Activated naive CD8-positive, alpha-beta T cell treated with anti-CD3 and anti-CD28 coated beads, Interleukin-2, amount 50 U/mL, for 24 hours (primary cell): ENCODE results near the gene KCNE1.

ENCODE experiments used
- ATAC-seq: fragments of 150-1000 bp; cut with Tn5 transposase; one replicate; pipeline ENCODE4 v1.10.0; 2021
- DNase-seq: peaks from one replicate; pipeline ENCODE4 v3.0.0; 2021
- H3K27ac Mint-ChIP-seq: one replicate; pipeline ENCODE4 v1.8.0; 2021; ENCODE audit warnings: mild to moderate bottlenecking, mixed read lengths
- H3K27me3 Mint-ChIP-seq: one replicate; pipeline ENCODE4 v1.8.0; 2021; ENCODE audit warnings: mixed read lengths
- H3K36me3 Mint-ChIP-seq: one replicate; pipeline ENCODE4 v1.8.0; 2021; ENCODE audit warnings: low read depth, mixed read lengths
- H3K4me1 Mint-ChIP-seq: one replicate; pipeline ENCODE4 v1.8.0; 2021; ENCODE audit warnings: mixed read lengths
- H3K4me3 Mint-ChIP-seq: one replicate; pipeline ENCODE4 v1.8.0; 2021; ENCODE audit warnings: mild to moderate bottlenecking, moderate library complexity, mixed read lengths
- H3K9me3 Mint-ChIP-seq: one replicate; pipeline ENCODE4 v1.8.0; 2021; ENCODE audit warnings: mixed read lengths

The KCNE1 gene

DNA sequence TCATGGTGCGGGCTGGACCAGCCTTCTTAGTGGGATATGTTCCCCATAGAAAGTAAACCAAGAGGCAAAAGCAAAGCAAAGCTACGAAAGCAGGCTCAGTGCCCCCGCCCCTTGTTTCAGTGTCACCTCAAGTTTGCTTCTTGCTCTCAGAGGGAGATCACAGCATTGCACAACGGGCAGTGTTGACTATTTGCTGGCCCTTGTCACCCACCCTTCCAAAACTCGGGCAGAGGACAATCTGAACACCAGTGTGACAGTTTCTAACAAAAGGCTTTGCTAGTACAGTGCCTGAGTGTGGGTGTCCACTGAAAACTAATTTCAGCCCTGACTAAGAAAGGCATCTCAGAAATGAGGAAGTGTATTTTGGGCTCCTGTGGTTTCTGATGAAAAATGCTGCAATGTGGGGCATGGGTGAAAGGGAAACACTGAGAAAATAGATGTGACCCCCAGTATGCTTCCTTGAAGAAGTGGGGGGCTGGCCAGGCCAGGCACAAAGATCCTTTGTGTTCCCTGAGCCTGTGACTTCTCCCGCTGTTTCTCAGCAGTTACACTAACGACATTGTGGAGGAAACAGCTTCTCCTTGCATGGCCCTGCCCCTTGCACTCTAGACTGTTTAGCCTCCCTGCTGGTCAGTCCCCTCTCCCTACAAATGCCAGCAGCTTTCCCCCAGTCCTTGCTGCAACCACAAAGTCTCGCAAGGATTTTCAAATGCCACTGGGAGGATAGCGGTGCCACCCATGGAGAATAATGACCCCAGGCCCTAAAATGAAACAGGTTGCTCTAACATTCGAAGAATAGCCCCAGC lies 33.3 kb upstream of the KCNE1 start:
- no peak overlapping the region for H3K4me3 Mint-ChIP-seq
- peaks cover 36% of the 10 kb centered on the region for H3K4me1 Mint-ChIP-seq
- DNase-seq (no peak), ATAC-seq (peak; percentile 73)
- H3K36me3 Mint-ChIP-seq, result peaks cover 11% of the 10 kb centered on the region
- peak overlapping the region; percentile 77 for H3K27ac Mint-ChIP-seq
- no peaks in the 10 kb centered on the region for H3K27me3 Mint-ChIP-seq
- H3K9me3 Mint-ChIP-seq, result peaks cover 8% of the 10 kb centered on the region

- no peak overlapping the region for H3K4me3 Mint-ChIP-seq
- no peak overlapping the region for H3K27ac Mint-ChIP-seq
- H3K36me3 Mint-ChIP-seq, result peaks cover 8% of the 10 kb centered on the region
- ATAC-seq (no peak), DNase-seq (peak; percentile 53)
- H3K27me3 Mint-ChIP-seq, result no peaks in the 10 kb centered on the region
- H3K9me3 Mint-ChIP-seq, result peaks cover 4% of the 10 kb centered on the region
- peaks cover 36% of the 10 kb centered on the region for H3K4me1 Mint-ChIP-seq
Measured at GRCh38 chr21:34544032-34544496, 32.1 kb upstream of the KCNE1 start.

GRCh38 chr21:34543017-34543416 lies 31.0 kb upstream of the KCNE1 start:
- peaks cover 34% of the 10 kb centered on the region for H3K4me1 Mint-ChIP-seq
- H3K27me3 Mint-ChIP-seq, result no peaks in the 10 kb centered on the region
- no peak for ATAC-seq

DNA sequence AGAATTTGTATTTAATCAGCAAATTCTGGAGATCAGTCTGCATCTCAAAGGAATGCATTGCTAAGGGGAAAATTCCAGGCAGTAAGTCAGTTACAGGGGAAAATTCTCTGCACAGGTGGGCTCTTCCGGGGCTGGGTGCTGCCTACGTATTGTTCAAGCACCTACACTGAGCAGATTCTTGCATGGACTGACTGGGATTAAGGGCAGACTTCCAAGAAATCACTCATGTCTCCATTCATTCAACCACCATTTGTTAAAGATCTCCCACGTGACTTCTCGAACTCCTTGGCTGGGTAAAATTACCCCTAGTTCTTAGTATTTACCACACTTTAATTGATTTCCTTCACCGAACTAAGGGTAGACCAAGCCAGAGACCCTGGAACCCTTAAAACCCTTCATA lies 28.2 kb upstream of the KCNE1 start:
- H3K36me3 Mint-ChIP-seq, result peaks cover 9% of the 10 kb centered on the region
- no peak for DNase-seq
- no peak overlapping the region for H3K27ac Mint-ChIP-seq
- no peaks in the 10 kb centered on the region for H3K27me3 Mint-ChIP-seq
- peaks cover 35% of the 10 kb centered on the region for H3K4me1 Mint-ChIP-seq
- no peak overlapping the region for H3K4me3 Mint-ChIP-seq
- peaks cover 4% of the 10 kb centered on the region for H3K9me3 Mint-ChIP-seq
- ATAC-seq, result no peak

More at GRCh38 chr21:34543017-34543416, 31.0 kb upstream of the KCNE1 start:
- H3K27ac Mint-ChIP-seq, result peak overlapping the region; percentile 63
- peaks cover 8% of the 10 kb centered on the region for H3K36me3 Mint-ChIP-seq
- no peak for DNase-seq
- H3K9me3 Mint-ChIP-seq, result peaks cover 4% of the 10 kb centered on the region
- no peak overlapping the region for H3K4me3 Mint-ChIP-seq

DNA sequence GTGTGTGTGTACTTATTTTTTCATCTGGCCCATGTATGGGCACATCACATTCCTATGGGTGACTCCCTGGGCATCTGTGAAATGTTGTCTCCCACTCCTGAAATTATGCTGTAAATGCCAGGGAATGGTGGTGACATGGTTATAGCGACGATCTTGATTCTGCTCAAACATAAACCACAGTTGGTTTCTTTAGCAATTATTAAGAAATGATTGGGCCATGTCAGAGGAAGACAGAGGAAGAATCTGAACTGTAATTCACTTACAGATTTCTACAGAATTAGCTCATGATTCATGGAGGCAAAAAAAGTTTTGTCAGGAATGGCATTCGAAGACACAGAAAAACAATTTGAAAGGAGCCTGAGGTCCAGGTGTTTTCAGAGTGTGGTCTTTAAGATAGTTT lies 25.8 kb upstream of the KCNE1 start:
- DNase-seq, result no peak
- Mint-ChIP-seq H3K4me3 (no peak overlapping the region), H3K9me3 (no peaks in the 10 kb centered on the region), H3K27ac (peak overlapping the region; percentile 68), H3K4me1 (peaks cover 40% of the 10 kb centered on the region), H3K36me3 (peaks cover 5% of the 10 kb centered on the region), H3K27me3 (no peaks in the 10 kb centered on the region)
- no peak for ATAC-seq

DNA sequence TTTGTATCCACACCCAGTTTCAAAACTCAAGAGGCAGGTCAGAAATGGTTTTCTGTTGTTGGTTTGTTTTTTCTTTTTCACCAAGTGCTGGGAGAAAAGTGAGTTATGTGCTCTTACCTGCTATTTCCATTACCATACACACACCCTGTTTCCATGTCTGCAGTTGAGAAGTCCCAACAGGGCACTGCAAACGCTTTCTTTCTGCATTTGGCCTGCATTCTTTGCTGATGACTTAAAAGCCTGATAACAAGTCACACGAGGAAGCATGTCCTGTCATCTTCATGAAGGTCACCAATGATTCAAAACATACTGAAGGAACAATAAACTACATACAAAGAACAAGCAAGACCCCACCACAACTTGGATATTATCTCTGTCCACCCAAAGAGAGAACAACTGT lies 24.8 kb upstream of the KCNE1 start:
- Mint-ChIP-seq H3K4me3 (no peak overlapping the region), H3K27ac (peak overlapping the region; percentile 73), H3K9me3 (no peaks in the 10 kb centered on the region), H3K27me3 (no peaks in the 10 kb centered on the region), H3K4me1 (peaks cover 40% of the 10 kb centered on the region), H3K36me3 (peaks cover 2% of the 10 kb centered on the region)
- DNase-seq (no peak), ATAC-seq (peak; percentile 57)

GRCh38 chr21:34536311-34536710 lies 24.3 kb upstream of the KCNE1 start:
- H3K27ac Mint-ChIP-seq, result peak overlapping the region; percentile 73
- peaks cover 40% of the 10 kb centered on the region for H3K4me1 Mint-ChIP-seq
- H3K4me3 Mint-ChIP-seq, result no peak overlapping the region
- no peaks in the 10 kb centered on the region for H3K9me3 Mint-ChIP-seq
- peaks cover 2% of the 10 kb centered on the region for H3K36me3 Mint-ChIP-seq
- no peaks in the 10 kb centered on the region for H3K27me3 Mint-ChIP-seq
- no peak for DNase-seq
- no peak for ATAC-seq

- peak overlapping the region; percentile 73 for H3K27ac Mint-ChIP-seq
Measured at GRCh38 chr21:34535886-34536285, 23.9 kb upstream of the KCNE1 start.

DNA sequence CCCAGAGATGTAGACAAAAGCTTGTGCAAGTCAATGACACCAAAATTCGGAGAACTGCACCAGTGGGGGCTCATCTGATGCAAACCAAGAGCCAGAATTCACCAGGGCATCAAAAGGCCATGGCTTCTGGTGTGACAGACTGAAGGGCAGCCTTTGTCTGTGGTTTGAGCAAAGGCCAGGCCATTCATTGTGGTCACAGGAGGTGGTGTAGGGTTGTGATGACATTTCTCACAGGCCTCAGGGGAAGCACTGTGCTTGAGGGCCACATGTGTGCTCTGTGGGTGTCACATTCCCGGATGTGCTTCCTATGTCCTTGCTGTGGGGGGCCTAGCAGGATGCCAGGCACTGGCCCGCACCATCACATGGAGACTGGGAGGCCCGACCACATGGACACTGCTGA lies 22.5 kb upstream of the KCNE1 start:
- no peaks in the 10 kb centered on the region for H3K27me3 Mint-ChIP-seq
- peak overlapping the region; percentile 83 for H3K27ac Mint-ChIP-seq
- H3K9me3 Mint-ChIP-seq, result peaks cover 3% of the 10 kb centered on the region
- peak overlapping the region; percentile 24 for H3K4me3 Mint-ChIP-seq
- ATAC-seq, result peak; percentile 83
- H3K36me3 Mint-ChIP-seq, result peaks cover 10% of the 10 kb centered on the region
- peaks cover 44% of the 10 kb centered on the region for H3K4me1 Mint-ChIP-seq
- peak; percentile 49 for DNase-seq

More at GRCh38 chr21:34535886-34536285, 23.9 kb upstream of the KCNE1 start:
- Mint-ChIP-seq H3K36me3 (peaks cover 6% of the 10 kb centered on the region), H3K9me3 (peaks cover 2% of the 10 kb centered on the region), H3K27me3 (no peaks in the 10 kb centered on the region), H3K4me1 (peaks cover 40% of the 10 kb centered on the region), H3K4me3 (no peak overlapping the region)
- DNase-seq (no peak), ATAC-seq (no peak)

DNA sequence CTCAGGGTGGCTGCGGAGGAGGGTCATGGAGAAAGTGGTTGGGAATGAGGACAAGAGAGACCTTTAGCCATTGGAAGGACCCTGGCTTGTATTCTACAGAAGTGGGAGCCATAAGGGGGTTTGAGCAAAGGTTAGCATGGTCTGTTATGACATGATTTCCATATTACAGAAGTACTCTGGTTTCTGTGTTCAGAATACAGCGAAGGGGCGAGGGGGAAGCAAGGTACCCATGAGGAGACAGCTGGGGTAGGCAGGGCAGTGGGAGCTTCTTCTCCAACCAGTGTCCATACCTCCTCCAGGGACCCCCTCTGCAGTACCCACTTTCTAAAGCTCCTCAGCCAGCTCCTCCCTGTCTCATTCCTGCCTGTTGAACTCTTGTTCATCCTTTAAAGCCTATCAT lies 21.9 kb upstream of the KCNE1 start:
- peak overlapping the region; percentile 24 for H3K4me3 Mint-ChIP-seq
- no peaks in the 10 kb centered on the region for H3K27me3 Mint-ChIP-seq
- no peak for DNase-seq
- H3K4me1 Mint-ChIP-seq, result peaks cover 44% of the 10 kb centered on the region
- no peak for ATAC-seq
- peaks cover 10% of the 10 kb centered on the region for H3K36me3 Mint-ChIP-seq
- peaks cover 3% of the 10 kb centered on the region for H3K9me3 Mint-ChIP-seq
- H3K27ac Mint-ChIP-seq, result peak overlapping the region; percentile 83

GRCh38 chr21:34531399-34531798 lies 19.4 kb upstream of the KCNE1 start:
- H3K4me3 Mint-ChIP-seq, result no peak overlapping the region
- peaks cover 50% of the 10 kb centered on the region for H3K4me1 Mint-ChIP-seq
- ATAC-seq, result no peak
- H3K27me3 Mint-ChIP-seq, result no peaks in the 10 kb centered on the region
- H3K36me3 Mint-ChIP-seq, result peaks cover 13% of the 10 kb centered on the region
- no peak for DNase-seq
- H3K27ac Mint-ChIP-seq, result no peak overlapping the region
- peaks cover 8% of the 10 kb centered on the region for H3K9me3 Mint-ChIP-seq

DNA sequence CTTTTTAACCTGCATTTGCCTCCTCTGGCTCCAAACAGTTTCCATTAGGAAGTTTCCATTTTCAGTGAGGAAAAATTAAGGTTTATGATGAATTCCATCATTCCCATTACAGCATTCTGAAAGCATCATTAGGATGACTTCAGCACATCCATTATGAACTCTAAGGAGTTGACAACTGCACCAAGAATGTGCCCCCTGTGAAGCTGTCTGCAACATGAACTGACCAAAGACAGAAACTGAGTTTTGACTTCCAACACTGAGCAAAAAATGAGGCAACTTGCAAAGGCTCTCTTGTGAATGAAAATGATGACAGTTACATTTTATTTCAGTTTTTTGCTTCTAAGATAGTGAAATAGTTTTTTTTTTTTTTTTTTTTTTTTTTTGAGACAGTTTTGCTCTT lies 18.3 kb upstream of the KCNE1 start:
- no peak overlapping the region for H3K4me3 Mint-ChIP-seq
- DNase-seq, result no peak
- no peak for ATAC-seq

DNA sequence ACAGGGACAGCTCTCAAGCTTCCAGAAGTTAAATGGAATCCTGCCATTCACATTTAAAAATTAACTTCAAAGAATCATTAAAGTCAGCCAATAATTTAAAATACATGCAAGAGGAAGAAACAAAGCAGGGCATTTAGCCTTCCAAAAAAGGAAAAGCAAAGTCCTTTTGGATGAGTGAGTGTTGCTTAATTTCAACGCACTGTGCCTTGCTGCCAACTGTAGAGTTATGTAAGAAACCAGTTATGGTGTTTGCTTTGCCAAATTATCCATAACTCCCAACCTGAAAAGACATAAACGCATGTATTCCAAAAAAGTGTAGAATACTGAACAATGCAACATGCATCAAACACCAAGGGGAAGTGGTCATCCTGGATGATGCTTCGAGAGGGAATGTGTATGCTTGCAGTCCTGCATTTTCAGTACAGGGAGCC lies 16.1 kb upstream of the KCNE1 start:
- Mint-ChIP-seq H3K36me3 (peaks cover 18% of the 10 kb centered on the region), H3K27ac (peak overlapping the region; percentile 95), H3K9me3 (peaks cover 8% of the 10 kb centered on the region), H3K27me3 (no peaks in the 10 kb centered on the region), H3K4me1 (peaks cover 47% of the 10 kb centered on the region), H3K4me3 (no peak overlapping the region)
- no peak for ATAC-seq
- DNase-seq, result no peak

More for the DNA sequence above, 18.3 kb upstream of the KCNE1 start:
- H3K4me1 Mint-ChIP-seq, result peaks cover 51% of the 10 kb centered on the region
- H3K27ac Mint-ChIP-seq, result no peak overlapping the region
- H3K27me3 Mint-ChIP-seq, result no peaks in the 10 kb centered on the region
- H3K36me3 Mint-ChIP-seq, result peaks cover 14% of the 10 kb centered on the region
- H3K9me3 Mint-ChIP-seq, result peaks cover 8% of the 10 kb centered on the region

DNA sequence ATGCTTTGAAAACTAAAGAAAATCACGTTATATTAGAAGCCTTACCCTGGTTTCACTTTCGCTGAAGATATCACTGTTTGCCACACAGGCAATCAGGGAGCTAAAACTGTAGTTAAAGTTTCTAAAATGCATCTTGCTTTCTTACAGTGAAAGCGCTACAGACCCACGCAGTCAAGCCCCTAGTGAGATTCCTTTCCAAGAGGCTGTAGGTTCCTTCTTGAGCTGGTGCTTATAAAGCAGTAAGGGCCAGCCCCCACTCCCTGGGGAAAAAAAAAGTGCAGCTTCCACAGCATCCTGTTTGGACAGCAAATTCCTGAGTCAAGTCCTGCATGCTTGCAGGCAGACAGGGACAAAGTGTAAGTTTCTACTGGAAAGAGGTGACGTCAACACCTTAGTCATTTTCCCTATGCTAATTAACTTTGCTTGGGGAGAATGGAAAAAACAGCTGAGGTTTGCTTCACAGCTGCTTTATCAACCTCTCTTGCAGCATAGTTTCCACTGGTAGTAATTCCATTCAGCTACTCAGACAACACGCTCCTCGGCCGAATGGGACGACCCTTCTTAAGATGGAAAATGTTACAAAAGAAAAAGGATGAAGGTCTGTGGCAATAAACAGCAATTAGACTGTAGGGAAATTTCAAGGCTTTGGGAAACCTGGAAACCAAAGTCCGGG lies 14.7 kb upstream of the KCNE1 start:
- ATAC-seq, result peak; percentile 88
- H3K27ac Mint-ChIP-seq, result peak overlapping the region; percentile 95
- H3K4me1 Mint-ChIP-seq, result peaks cover 58% of the 10 kb centered on the region
- DNase-seq, result peak; percentile 42
- peak overlapping the region; percentile 81 for H3K4me3 Mint-ChIP-seq
- H3K9me3 Mint-ChIP-seq, result peaks cover 8% of the 10 kb centered on the region
- H3K36me3 Mint-ChIP-seq, result peaks cover 23% of the 10 kb centered on the region
- H3K27me3 Mint-ChIP-seq, result no peaks in the 10 kb centered on the region

DNA sequence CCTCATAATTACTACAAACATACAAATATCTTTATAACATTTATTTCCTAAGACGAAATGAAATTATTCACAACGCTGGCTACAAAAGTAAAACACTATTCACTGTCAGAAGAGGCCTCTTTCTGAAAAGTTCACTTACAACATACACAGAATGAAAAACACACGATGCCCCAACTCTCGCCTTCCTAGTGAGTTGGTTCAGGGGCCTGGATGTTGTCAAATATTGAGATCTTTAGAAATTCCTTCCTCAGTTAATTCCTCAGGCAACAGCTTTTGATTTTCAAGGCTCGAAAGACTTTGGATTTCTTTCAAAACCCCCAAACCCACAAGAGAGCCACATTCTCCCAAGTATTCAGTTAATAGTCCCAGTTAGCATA lies 14.2 kb upstream of the KCNE1 start:
- no peak for ATAC-seq

More for the DNA sequence above, 14.2 kb upstream of the KCNE1 start:
- H3K27ac Mint-ChIP-seq, result peak overlapping the region; percentile 95
- no peaks in the 10 kb centered on the region for H3K27me3 Mint-ChIP-seq
- DNase-seq, result no peak
- H3K4me3 Mint-ChIP-seq, result peak overlapping the region; percentile 81
- H3K36me3 Mint-ChIP-seq, result peaks cover 27% of the 10 kb centered on the region
- peaks cover 8% of the 10 kb centered on the region for H3K9me3 Mint-ChIP-seq
- H3K4me1 Mint-ChIP-seq, result peaks cover 58% of the 10 kb centered on the region
